ENCODE data around the gene COG5. TPM values are rescaled to one million over a fixed set of nuclear protein-coding genes. Genes with fewer than 3 reads are reported as not detected.

COG5 gene
- total RNA-seq, 3 donors from 2014 or later: 35.2 to 61.2 (median 38.0) TPM

GRCh38 chr7:107315716-107316220 is 248.0 kb downstream of the COG5 start:
- no peak overlapping the region for H3K4me3 ChIP-seq
- no peak for TF ChIP-seq POLR2AphosphoS5 (IDR thresholded peaks at IDR 0.05)
- no peak for TF ChIP-seq POLR2A (IDR thresholded peaks at IDR 0.05)
- no peak for TF ChIP-seq CTCF (IDR thresholded peaks at IDR 0.05)
- no peaks in the 10 kb centered on the region for H3K4me1 ChIP-seq
- H3K27me3 ChIP-seq: no peaks in the 10 kb centered on the region
- no peak overlapping the region for H3K27ac ChIP-seq
- H3K36me3 ChIP-seq: no peaks in the 10 kb centered on the region
- DNase-seq (ENCODE audit: low spot score in 2 of 2): no peak
- H3K9me3 ChIP-seq: no peaks in the 10 kb centered on the region
- intact Hi-C loops (cut with DNase I; ENCODE audit: low total_unique reads): no loop called here

GRCh38 chr7:107313355-107313754 is 250.4 kb downstream of the COG5 start:
- TF ChIP-seq CTCF (IDR thresholded peaks at IDR 0.05) (no peak), POLR2A (IDR thresholded peaks at IDR 0.05) (no peak)
- no peak overlapping the region for H3K4me3 ChIP-seq
- no peaks in the 10 kb centered on the region for H3K36me3 ChIP-seq
- no peaks in the 10 kb centered on the region for H3K27me3 ChIP-seq
- H3K9me3 ChIP-seq: no peaks in the 10 kb centered on the region
- intact Hi-C loops (cut with DNase I; ENCODE audit: low total_unique reads): no loop called here
- no peak for DNase-seq (ENCODE audit: low spot score in 2 of 2)
- H3K27ac ChIP-seq: no peak overlapping the region
- H3K4me1 ChIP-seq: no peaks in the 10 kb centered on the region

- TF ChIP-seq POLR2A (IDR thresholded peaks at IDR 0.05) (no peak), POLR2AphosphoS5 (IDR thresholded peaks at IDR 0.05) (no peak), CTCF (IDR thresholded peaks at IDR 0.05) (no peak)
- DNase-seq (ENCODE audit: low spot score in 2 of 2): no peak
- Histone ChIP-seq H3K4me3 (no peak overlapping the region), H3K4me1 (no peaks in the 10 kb centered on the region), H3K27me3 (no peaks in the 10 kb centered on the region), H3K9me3 (no peaks in the 10 kb centered on the region), H3K36me3 (no peaks in the 10 kb centered on the region), H3K27ac (no peak overlapping the region)
- intact Hi-C loops (cut with DNase I; ENCODE audit: low total_unique reads): no loop called here
Measured at GRCh38 chr7:107312418-107312817, 251.3 kb downstream of the COG5 start.

GRCh38 chr7:107309296-107309695 is 254.4 kb downstream of the COG5 start:
- no peak overlapping the region for H3K27ac ChIP-seq
- H3K4me3 ChIP-seq: no peak overlapping the region
- H3K36me3 ChIP-seq: no peaks in the 10 kb centered on the region
- H3K4me1 ChIP-seq: no peaks in the 10 kb centered on the region
- intact Hi-C loops (cut with DNase I; ENCODE audit: low total_unique reads): no loop called here
- H3K9me3 ChIP-seq: no peaks in the 10 kb centered on the region
- H3K27me3 ChIP-seq: no peaks in the 10 kb centered on the region
- no peak for TF ChIP-seq POLR2AphosphoS5 (IDR thresholded peaks at IDR 0.05)
- DNase-seq (ENCODE audit: low spot score in 2 of 2): no peak

- intact Hi-C loops (cut with DNase I; ENCODE audit: low total_unique reads): no loop called here
Measured at GRCh38 chr7:107304636-107305035, 259.1 kb downstream of the COG5 start.

More at GRCh38 chr7:107304636-107305035, 259.1 kb downstream of the COG5 start:
- Histone ChIP-seq H3K27me3 (no peaks in the 10 kb centered on the region), H3K4me3 (no peak overlapping the region), H3K9me3 (no peaks in the 10 kb centered on the region), H3K36me3 (no peaks in the 10 kb centered on the region), H3K27ac (no peak overlapping the region), H3K4me1 (no peaks in the 10 kb centered on the region)
- no peak for TF ChIP-seq CTCF (IDR thresholded peaks at IDR 0.05)
- no peak for TF ChIP-seq POLR2A (IDR thresholded peaks at IDR 0.05)
- TF ChIP-seq POLR2AphosphoS5 (IDR thresholded peaks at IDR 0.05): no peak
- no peak for DNase-seq (ENCODE audit: low spot score in 2 of 2)

Measured in breast epithelium (tissue), 4 donors.